Measurements from ENCODE around the gene ZC3H12D.

DNA sequence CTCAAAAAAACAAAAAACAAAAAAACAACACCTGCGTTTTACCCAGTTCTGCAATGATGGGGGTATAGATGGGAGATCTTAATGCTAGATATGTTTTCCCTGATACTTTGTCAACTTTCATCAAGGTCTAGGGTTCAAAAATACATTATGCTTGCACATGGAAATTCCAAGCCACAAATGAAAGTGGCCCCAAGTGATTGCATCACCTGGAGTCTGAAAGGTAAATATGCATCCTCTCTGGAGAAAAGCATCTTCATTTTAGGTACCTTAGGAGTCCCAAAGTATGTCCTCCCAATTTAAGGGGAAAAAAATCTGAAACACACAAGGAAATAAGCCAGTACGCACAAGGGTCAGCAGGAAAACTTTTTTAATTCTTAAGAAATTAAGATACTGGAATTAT is 12.6 kb upstream of the ZC3H12D start:
- TF ChIP-seq, protein P1, sequence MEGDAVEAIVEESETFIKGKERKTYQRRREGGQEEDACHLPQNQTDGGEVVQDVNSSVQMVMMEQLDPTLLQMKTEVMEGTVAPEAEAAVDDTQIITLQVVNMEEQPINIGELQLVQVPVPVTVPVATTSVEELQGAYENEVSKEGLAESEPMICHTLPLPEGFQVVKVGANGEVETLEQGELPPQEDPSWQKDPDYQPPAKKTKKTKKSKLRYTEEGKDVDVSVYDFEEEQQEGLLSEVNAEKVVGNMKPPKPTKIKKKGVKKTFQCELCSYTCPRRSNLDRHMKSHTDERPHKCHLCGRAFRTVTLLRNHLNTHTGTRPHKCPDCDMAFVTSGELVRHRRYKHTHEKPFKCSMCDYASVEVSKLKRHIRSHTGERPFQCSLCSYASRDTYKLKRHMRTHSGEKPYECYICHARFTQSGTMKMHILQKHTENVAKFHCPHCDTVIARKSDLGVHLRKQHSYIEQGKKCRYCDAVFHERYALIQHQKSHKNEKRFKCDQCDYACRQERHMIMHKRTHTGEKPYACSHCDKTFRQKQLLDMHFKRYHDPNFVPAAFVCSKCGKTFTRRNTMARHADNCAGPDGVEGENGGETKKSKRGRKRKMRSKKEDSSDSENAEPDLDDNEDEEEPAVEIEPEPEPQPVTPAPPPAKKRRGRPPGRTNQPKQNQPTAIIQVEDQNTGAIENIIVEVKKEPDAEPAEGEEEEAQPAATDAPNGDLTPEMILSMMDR (IDR thresholded peaks at IDR 0.05; ENCODE audit: low read length): no peak
- TF ChIP-seq EZH2 (IDR thresholded peaks at IDR 0.05; ENCODE audit: borderline replicate concordance, low read length): no peak

Data from OCI-LY1 (cell line).